ENCODE measurements around the gene F8A1. TPM values are rescaled to one million over a fixed set of nuclear protein-coding genes. Genes with fewer than 3 reads are reported as not detected.

Gene F8A1
- total and polyA plus RNA-seq, 2 of the 8 experiments (the other 6 are each of a cell fraction or from before 2014, with no cell fraction given): 17.0 to 26.8 TPM

- ChIA-PET CTCF (ENCODE audit: partially characterized antibody) (no interaction called here), POLR2A (ENCODE audit: partially characterized antibody) (no interaction called here)
- Histone ChIP-seq H3K4ac (replicated peaks; ENCODE audit: insufficient read length, low read depth, low read length) (no peak overlapping the region), H3K56ac (replicated peaks; ENCODE audit: insufficient read length, low read depth, low read length) (no peak overlapping the region), H3K4me1 (replicated peaks in 1 of 4; ENCODE audit: control insufficient read depth in 3 of 4, insufficient read depth in 4 of 4, low read length in 3 of 4) (no peaks in the 10 kb centered on the region), H2AFZ (ENCODE audit: low read length) (no peak overlapping the region), H3K4me3 (ENCODE audit: extremely low read depth in 1 of 4, insufficient read depth in 2 of 4, low read depth in 3 of 4, low read length in 4 of 4) (no peak overlapping the region), H2BK15ac (ENCODE audit: low read length) (no peak overlapping the region), H3K9ac (replicated peaks in 1 of 4; ENCODE audit: extremely low read depth in 1 of 4, low read depth in 3 of 4, low read length in 3 of 4) (no peak overlapping the region), H3K18ac (ENCODE audit: extremely low read depth, low read length) (no peak overlapping the region), H3K23ac (ENCODE audit: insufficient read length) (no peak overlapping the region), H4K5ac (ENCODE audit: insufficient read length, low read depth, low read length) (no peak overlapping the region), H3K79me2 (ENCODE audit: control insufficient read depth in 1 of 2, insufficient read depth in 2 of 2, low read length in 2 of 2) (no peaks in the 10 kb centered on the region), H4K8ac (ENCODE audit: extremely low read depth, insufficient read depth, low read length) (no peak overlapping the region), H3K27me3 (replicated peaks in 1 of 4; ENCODE audit: control insufficient read depth in 3 of 4, extremely low read depth in 1 of 4, insufficient read depth in 3 of 4, low read length in 3 of 4) (no peaks in the 10 kb centered on the region), H3K79me1 (ENCODE audit: low read depth, low read length) (no peaks in the 10 kb centered on the region), H3K14ac (ENCODE audit: insufficient read length) (no peak overlapping the region), H4K20me1 (replicated peaks in 1 of 2; ENCODE audit: control insufficient read depth in 1 of 2, insufficient read depth in 2 of 2, low read length in 2 of 2) (no peaks in the 10 kb centered on the region), H2BK20ac (ENCODE audit: low read length) (no peak overlapping the region), H3K9me3 (ENCODE audit: insufficient read depth in 2 of 2, low read depth in 1 of 2, low read length in 1 of 2) (no peaks in the 10 kb centered on the region), H3K27ac (ENCODE audit: low read depth, low read length) (no peak overlapping the region), H2BK12ac (ENCODE audit: low read depth, low read length) (no peak overlapping the region), H2BK5ac (ENCODE audit: low read depth, low read length) (no peak overlapping the region), H2AK5ac (ENCODE audit: low read depth, low read length) (no peak overlapping the region), H3K23me2 (ENCODE audit: low read depth, low read length) (no peaks in the 10 kb centered on the region), H4K91ac (replicated peaks; ENCODE audit: insufficient read length, low read length) (no peak overlapping the region), H3K4me2 (ENCODE audit: insufficient read depth in 1 of 2, low read depth in 2 of 2, low read length in 2 of 2) (no peak overlapping the region), H3K36me3 (ENCODE audit: control insufficient read depth in 2 of 4, insufficient read depth in 4 of 4, low read length in 3 of 4) (no peaks in the 10 kb centered on the region), H2BK120ac (replicated peaks; ENCODE audit: low read depth, low read length) (no peak overlapping the region)
- no peak for DNase-seq (ENCODE audit: low read depth in 1 of 2, low spot score in 2 of 2)
- no peak for FAIRE-seq
- no peak for TF ChIP-seq SIRT6 (IDR thresholded peaks at IDR 0.05; ENCODE audit: low read length)
- no peak for TF ChIP-seq ZNF274 (IDR thresholded peaks at IDR 0.05; ENCODE audit: borderline replicate concordance, extremely low read depth, low read length)
- TF ChIP-seq JUN (IDR thresholded peaks at IDR 0.05; ENCODE audit: low read depth, low read length): no peak
- TF ChIP-seq FOSL1 (IDR thresholded peaks at IDR 0.05; ENCODE audit: insufficient read depth, low read depth, low read length): no peak
- no peak for TF ChIP-seq HDAC2 (IDR thresholded peaks at IDR 0.05; ENCODE audit: borderline replicate concordance in 1 of 2, low read depth in 2 of 2, low read length in 2 of 2)
- TF ChIP-seq SIN3A (conservative IDR thresholded peaks at IDR 0.05 in 1 of 2, IDR thresholded peaks at IDR 0.05 in 1 of 2; ENCODE audit: low read depth in 1 of 2, low read length in 2 of 2): no peak
- no peak for TF ChIP-seq CHD1 (IDR thresholded peaks at IDR 0.05; ENCODE audit: low read depth, low read length)
- TF ChIP-seq POLR2A (IDR thresholded peaks at IDR 0.05; ENCODE audit: control extremely low read depth in 1 of 2, low read depth in 2 of 2, low read length in 2 of 2): no peak
- TF ChIP-seq SP4 (IDR thresholded peaks at IDR 0.05; ENCODE audit: low read length): no peak
- TF ChIP-seq SUZ12 (IDR thresholded peaks at IDR 0.05; ENCODE audit: low read length): no peak
- no peak for TF ChIP-seq BRCA1 (IDR thresholded peaks at IDR 0.05; ENCODE audit: low read depth, low read length)
- no peak for TF ChIP-seq CEBPB (IDR thresholded peaks at IDR 0.05; ENCODE audit: low read depth, low read length)
- no peak for TF ChIP-seq CREB1 (IDR thresholded peaks at IDR 0.05)
These were observed 30.9 kb upstream of the F8A1 start for GRCh38 chrX:154855256-154855655.

All from H1 (cell line).